GM12878 (cell line): ENCODE results near the gene GLRX5. TPM values are rescaled to one million over a fixed set of nuclear protein-coding genes. Genes with fewer than 3 reads are reported as not detected.

ENCODE experiments used
- ATAC-seq: fragments of 200-7000 bp; cut with Tn5 transposase; 3 replicates; pipeline ENCODE4 v1.9.1; 2020; ENCODE audit warnings: mild to moderate bottlenecking, moderate library complexity
- BruUV-seq: library from RNA; stranded (reverse); fragments of 400-500 nt; replicated peaks from 2 replicates; lab custom pipeline; 2021; lab: Mats Ljungman, UMichigan
- CTCF ChIA-PET: fragments of 300-600 bp; sonication (Branson Sonifier 250); formaldehyde crosslinking; extraction: SDS; loops from one replicate; lab custom pipeline; 2021; ENCODE audit warnings: inconsistent platforms; lab: Yijun Ruan, JAX
- POLR2A ChIA-PET: fragments of 350-600 bp; formaldehyde crosslinking; extraction: SDS; loops from one replicate; lab custom pipeline; 2021; ENCODE audit warnings: inconsistent platforms; lab: Charles Lee
- RAD21 ChIA-PET: fragments of 300-600 bp; sonication (Branson Sonifier 250); formaldehyde crosslinking; loops from one replicate; lab custom pipeline; 2023; ENCODE audit warnings: antibody characterized with exemption; ENCODE audit not compliant: unreplicated experiment; lab: Charles Lee
- SMC1A ChIA-PET: fragments of 300-600 bp; sonication (Branson Sonifier 250); formaldehyde crosslinking; loops from one replicate; lab custom pipeline; 2023; ENCODE audit not compliant: unreplicated experiment, uncharacterized antibody; lab: Charles Lee
- DNase-seq: peaks from one replicate; pipeline ENCODE4 v3.0.0-alpha.2; 2011; ENCODE audit warnings: low read depth, low spot score
- FAIRE-seq: peaks from 3 replicates; lab custom pipeline; 2011; peaks lifted over from hg19 to GRCh38; lab: Jason Lieb, UNC
- H2AFZ ChIP-seq: 2 replicates; pipeline ENCODE4 v1.6.0; 2011; ENCODE audit warnings: low read depth, low read length, control low read depth; ENCODE audit not compliant: control insufficient read depth
- H3K27ac ChIP-seq: 2 replicates; pipeline ENCODE4 v1.5.1; 2011; ENCODE audit warnings: control low read depth; ENCODE audit not compliant: control insufficient read depth, insufficient read depth
- H3K27me3 ChIP-seq, 2 experiments: replicated peaks in 1 of 2; 2 replicates each; pipeline versions ENCODE4 v1.6.0 to v1.6.1; 2011; ENCODE audit warnings: low read length in 1 of 2; ENCODE audit not compliant: control insufficient read depth in 2 of 2, insufficient read depth in 2 of 2
- H3K36me3 ChIP-seq, 2 experiments: 2 replicates each; pipeline ENCODE4 v1.5.1; 2011; ENCODE audit warnings: low read length in 1 of 2; ENCODE audit not compliant: control insufficient read depth in 2 of 2, insufficient read depth in 2 of 2
- H3K4me1 ChIP-seq: 2 replicates; pipeline ENCODE4 v1.6.1; 2011; ENCODE audit warnings: mild to moderate bottlenecking, low read length, moderate library complexity, mixed read lengths; ENCODE audit not compliant: control insufficient read depth, insufficient read depth
- H3K4me2 ChIP-seq: 2 replicates; pipeline ENCODE4 v1.6.0; 2011; ENCODE audit warnings: control low read depth; ENCODE audit not compliant: control insufficient read depth, insufficient read depth
- H3K4me3 ChIP-seq: fragments of 200-600 bp; sonication (generic); 2 replicates; pipeline ENCODE4 v1.5.1; 2016
- H3K79me2 ChIP-seq: 2 replicates; pipeline ENCODE4 v1.6.0; 2011; ENCODE audit warnings: low read length; ENCODE audit not compliant: control insufficient read depth, insufficient read depth
- H3K9ac ChIP-seq: 2 replicates; pipeline ENCODE4 v1.8.0; 2011; ENCODE audit warnings: low read length, control low read depth, mixed read lengths; ENCODE audit not compliant: control insufficient read depth, insufficient read depth
- H3K9me3 ChIP-seq: replicated peaks from 3 replicates; pipeline ENCODE4 v1.5.1; 2011; ENCODE audit warnings: mild to moderate bottlenecking, low read length; ENCODE audit not compliant: control insufficient read depth, insufficient read depth
- H4K20me1 ChIP-seq: 2 replicates; pipeline ENCODE4 v1.6.0; 2011; ENCODE audit not compliant: control insufficient read depth, insufficient read depth
- E2F8 ChIP-seq: fragments of 450-650 bp; IDR thresholded peaks from 2 replicates; pipeline ENCODE4 v1.6.1; 2018; ENCODE audit warnings: mild to moderate bottlenecking, low read depth, moderate library complexity; ENCODE audit not compliant: partially characterized antibody
- E4F1 ChIP-seq: fragments of 450-650 bp; IDR thresholded peaks from 2 replicates; pipeline ENCODE4 v1.6.1; 2018; ENCODE audit warnings: borderline replicate concordance, mild to moderate bottlenecking; ENCODE audit not compliant: partially characterized antibody
- FOXK2 ChIP-seq: fragments of 450-650 bp; IDR thresholded peaks from 2 replicates; pipeline ENCODE4 v1.6.1; 2017; ENCODE audit warnings: mild to moderate bottlenecking, moderate library complexity
- JUND ChIP-seq: IDR thresholded peaks from 2 replicates; pipeline ENCODE4 v1.6.1; 2012; ENCODE audit warnings: low read depth, mild to moderate bottlenecking, low read length, improper control_type of control experiment, moderate library complexity
- PML ChIP-seq: IDR thresholded peaks from 2 replicates; pipeline ENCODE4 v1.6.1; 2012; ENCODE audit warnings: low read length, inconsistent platforms
- SMARCA5 ChIP-seq: fragments of 450-650 bp; IDR thresholded peaks from 2 replicates; pipeline ENCODE4 v1.6.1; 2017; ENCODE audit warnings: mild to moderate bottlenecking
- SREBF1 ChIP-seq: IDR thresholded peaks from 2 replicates; pipeline ENCODE4 v1.6.1; 2012; ENCODE audit warnings: mild to moderate bottlenecking, low read length
- STAT3 ChIP-seq: IDR thresholded peaks from 2 replicates; pipeline ENCODE4 v1.6.1; 2011; ENCODE audit warnings: low read depth, low read length, improper control_type of control experiment
- TCF12 ChIP-seq: IDR thresholded peaks from 2 replicates; pipeline ENCODE4 v1.6.1; 2011; ENCODE audit warnings: low read depth, mild to moderate bottlenecking, low read length
- TCF3 ChIP-seq: IDR thresholded peaks from 2 replicates; pipeline ENCODE4 v1.6.1; 2012; ENCODE audit warnings: low read depth, mild to moderate bottlenecking, low read length, borderline replicate concordance; ENCODE audit not compliant: insufficient read depth
- YY1 ChIP-seq: IDR thresholded peaks from 2 replicates; pipeline ENCODE4 v1.6.1; 2011; ENCODE audit warnings: low read depth, mild to moderate bottlenecking, low read length
- WGBS: methylation state at CpG from one replicate; pipeline ENCODE4 v1.1.6; 2016; ENCODE audit warnings: low lambda C conversion rate; ENCODE audit not compliant: insufficient replicate concordance, insufficient coverage; ENCODE audit errors: missing lambda C conversion rate; 5-methylcytosine and 5-hydroxymethylcytosine counted together
- in situ Hi-C: fragments of 300-500 bp; cut with MboI; formaldehyde crosslinking; loops from 9 replicates; pipeline ENCODE4 v1.14.3; 2018; ENCODE audit warnings: mixed read lengths
- intact Hi-C: fragments of 100-400 bp; cut with micrococcal nuclease; formaldehyde crosslinking; loops from one replicate; pipeline ENCODE4 v1.14.2; 2022; ENCODE audit not compliant: unreplicated experiment
- polyA plus RNA-seq, 11 experiments: library from polyadenylated mRNA; depleted of rRNA in 4 of 11; unstranded in 6 of 11; stranded (reverse) in 5 of 11; fragments of >200 nt; fragmentation: Nextera tagmentation in 4 of 11; fragmentation: Illumina TruSeq in 1 of 11; extraction: Ambion mirVana in 4 of 11; extraction: Trizol in 1 of 11; gene quantifications; 1 replicate in 1 of 11; 2 replicates in 10 of 11; pipeline versions ENCODE4 v1.2.1 to v1.2.3, GENCODE V29; 2011 to 2016; ENCODE audit warnings: inconsistent platforms in 2 of 11, missing spikeins in 2 of 11, low read depth in 1 of 11
- total RNA-seq, 4 experiments: library from RNA; depleted of rRNA in 3 of 4; stranded (reverse); fragments of >200 nt in 3 of 4; fragmentation: Illumina TruSeq in 1 of 4; extraction: Trizol in 1 of 4; gene quantifications; 2 replicates each; pipeline versions ENCODE4 v1.2.1 to v1.2.3, GENCODE V29; 2013 to 2021

The GLRX5 gene
- total and polyA plus RNA-seq, 10 of the 15 experiments (the other 5 are each of a cell fraction or from before 2014, with no cell fraction given): 12.8 to 139 (median 55.4) TPM

GRCh38 chr14:95529216-95529615 lies 5.6 kb upstream of the GLRX5 start:
- Histone ChIP-seq H3K27me3 (no peaks in the 10 kb centered on the region), H2AFZ (no peak overlapping the region), H3K4me3 (no peak overlapping the region), H3K9ac (no peak overlapping the region), H3K4me1 (no peaks in the 10 kb centered on the region), H3K36me3 (no peaks in the 10 kb centered on the region; a peak in 1 of 4 replicates), H3K9me3 (no peaks in the 10 kb centered on the region), H3K27ac (no peak overlapping the region), H3K79me2 (peaks cover 37% of the 10 kb centered on the region), H4K20me1 (no peaks in the 10 kb centered on the region), H3K4me2 (no peak overlapping the region)
- ChIA-PET RAD21 (interaction anchor here (1.2 to 9.8 kb wide), 4 partner anchors 29 to 102 kb away, joined by 4 to 171 read pairs (median 4); no protein-coding TSS in a partner anchor), POLR2A (no interaction called here), CTCF (interaction anchor here (0.8 to 18.0 kb wide), 6 partner anchors 9 to 102 kb away, joined by 3 to 525 read pairs (median 7); no protein-coding TSS in a partner anchor), SMC1A (interaction anchor here (0.7 to 8.3 kb wide), 8 partner anchors 8 to 102 kb away, joined by 3 to 187 read pairs (median 4); no protein-coding TSS in a partner anchor)
- ATAC-seq: no peak
- intact Hi-C loops: no loop called here
- in situ Hi-C loops: no loop called here
- no TSS peak for BruUV-seq
- 83% methylated on average over 7 of the region's 7 CpGs for WGBS
- DNase-seq: no peak
- no peak for FAIRE-seq
- TF ChIP-seq YY1 (no peak), PML (no peak), E4F1 (no peak), JUND (no peak), FOXK2 (no peak), TCF3 (no peak), SREBF1 (no peak), TCF12 (no peak), E2F8 (no peak), SMARCA5 (no peak), STAT3 (no peak)
